Cerebellar cortex (tissue), 1 donor: ENCODE results near the gene SRSF2.
A peak's percentile ranks its signal among the peaks of the same experiment; 100 is the strongest.
"Not testable (repeated sequence)": the region's sequence is repeated elsewhere in the genome, so short reads cannot be mapped to it uniquely, and the experiment has no call there.

Source experiments
- DNase-seq: peaks from one replicate; pipeline ENCODE4 v3.0.0-alpha.2; 2015; ENCODE audit warnings: low spot score

The SRSF2 gene, protein sequence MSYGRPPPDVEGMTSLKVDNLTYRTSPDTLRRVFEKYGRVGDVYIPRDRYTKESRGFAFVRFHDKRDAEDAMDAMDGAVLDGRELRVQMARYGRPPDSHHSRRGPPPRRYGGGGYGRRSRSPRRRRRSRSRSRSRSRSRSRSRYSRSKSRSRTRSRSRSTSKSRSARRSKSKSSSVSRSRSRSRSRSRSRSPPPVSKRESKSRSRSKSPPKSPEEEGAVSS

DNA sequence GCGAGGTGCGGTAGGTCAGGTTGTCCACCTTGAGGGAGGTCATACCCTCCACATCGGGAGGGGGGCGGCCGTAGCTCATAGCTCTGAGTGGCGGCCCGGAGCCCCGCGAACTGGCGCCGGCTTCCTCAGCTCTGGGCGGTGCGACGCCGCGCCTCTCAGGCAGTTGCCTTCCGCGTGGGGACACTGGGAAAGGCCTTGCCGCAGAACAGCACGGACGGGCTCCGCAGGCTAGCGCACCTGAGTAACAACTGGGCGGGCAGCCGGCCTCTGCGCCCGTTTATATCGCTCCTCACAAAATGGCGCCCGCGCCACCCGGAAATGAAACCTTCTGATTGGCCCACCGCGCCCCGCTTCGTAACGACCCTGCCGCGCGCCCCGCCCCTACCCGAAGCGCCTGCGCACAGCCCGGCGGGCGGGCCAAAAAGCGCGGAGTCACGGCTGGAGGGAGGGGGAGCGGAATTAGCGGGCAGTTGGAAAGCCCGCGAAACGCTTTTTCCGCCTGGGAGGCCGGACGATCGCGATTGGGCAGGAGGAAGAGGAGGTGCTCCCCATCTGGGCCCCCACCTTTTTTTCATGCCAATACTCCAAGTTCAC is at the start of gene SRSF2:
SRSF2 (minus strand) TSS at position 250 of the 594 bp plus-strand sequence; CDS start at position 79, 171 bp downstream.
- DNase-seq, result peak; percentile 99

GRCh38 chr17:76784926-76785325 is 47.8 kb upstream of the SRSF2 start:
- no peak for DNase-seq

- DNase-seq, result no peak
Measured at GRCh38 chr17:76783146-76783545, 46.0 kb upstream of the SRSF2 start.

DNA sequence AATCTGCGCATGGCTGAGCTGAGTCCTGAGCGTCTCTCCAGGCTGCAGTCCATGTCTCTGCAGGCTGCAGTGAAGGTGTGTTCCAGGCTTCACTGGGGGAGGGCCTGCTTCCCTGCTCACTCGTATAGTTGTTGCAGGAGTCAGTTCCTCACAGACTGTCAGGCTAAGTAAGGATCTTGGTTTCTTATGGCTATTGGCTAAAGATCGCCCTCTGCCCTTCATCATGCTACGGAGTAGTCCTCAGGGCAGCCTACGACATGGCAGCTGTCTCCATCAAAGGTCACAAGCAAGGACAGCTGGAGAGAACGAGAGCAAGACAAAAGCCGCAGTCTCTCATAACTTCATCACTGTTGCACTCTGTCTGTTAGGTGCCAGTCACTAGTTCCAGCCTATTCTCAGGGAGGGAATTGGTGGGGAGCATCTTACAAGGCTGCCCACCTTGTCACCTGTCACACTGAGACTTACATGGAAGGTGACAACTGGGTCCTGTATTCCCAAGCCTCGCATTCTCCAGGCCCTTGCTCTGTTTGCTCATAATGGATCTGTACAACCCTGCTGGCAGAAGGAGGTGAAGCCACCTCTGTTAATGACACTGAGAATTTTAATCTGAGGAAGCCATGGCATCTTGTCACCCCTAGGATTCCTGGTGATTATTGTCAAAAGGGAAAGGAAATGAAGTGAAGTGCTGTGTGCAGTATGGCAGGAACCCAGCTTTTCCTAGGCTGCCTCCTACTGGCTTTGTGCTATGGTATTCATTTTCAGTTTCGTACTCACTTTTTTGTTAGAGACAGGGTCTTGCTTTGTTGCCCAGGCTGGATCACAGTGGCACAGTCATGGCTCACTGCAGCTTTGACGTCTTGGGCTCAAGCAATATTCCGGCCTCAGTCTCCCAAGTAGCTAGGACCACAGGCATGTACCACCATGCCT is 44.2 kb upstream of the SRSF2 start:
- peak; percentile 8 for DNase-seq

DNA sequence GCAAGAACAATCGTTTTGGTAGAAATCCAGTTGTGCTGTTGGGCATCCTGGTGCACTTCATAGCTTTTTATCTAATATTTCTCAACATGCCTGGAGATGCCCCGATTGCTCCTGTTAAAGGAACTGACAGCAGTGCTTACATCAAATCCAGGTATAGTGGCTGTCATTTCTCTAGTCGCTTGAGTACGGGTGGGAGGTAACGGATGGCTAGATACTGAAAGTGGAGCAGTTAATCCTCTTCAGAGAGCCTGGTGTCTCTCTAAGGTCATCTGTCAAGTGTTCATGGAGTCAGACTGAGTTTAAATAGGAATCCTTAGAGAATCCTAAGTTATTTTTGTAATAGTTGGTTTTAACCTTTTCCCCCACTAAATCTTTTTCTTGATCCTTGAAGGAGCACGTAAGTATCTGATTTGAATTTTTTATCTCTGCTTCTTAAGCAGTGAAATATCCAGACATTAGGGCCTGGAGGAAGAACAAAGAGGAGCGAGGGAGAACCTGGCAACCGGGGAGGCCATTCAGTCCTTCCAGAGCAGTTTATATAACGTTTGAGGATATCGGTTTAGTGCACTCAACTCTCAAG is 38.0 kb upstream of the SRSF2 start:
- no peak for DNase-seq

DNA sequence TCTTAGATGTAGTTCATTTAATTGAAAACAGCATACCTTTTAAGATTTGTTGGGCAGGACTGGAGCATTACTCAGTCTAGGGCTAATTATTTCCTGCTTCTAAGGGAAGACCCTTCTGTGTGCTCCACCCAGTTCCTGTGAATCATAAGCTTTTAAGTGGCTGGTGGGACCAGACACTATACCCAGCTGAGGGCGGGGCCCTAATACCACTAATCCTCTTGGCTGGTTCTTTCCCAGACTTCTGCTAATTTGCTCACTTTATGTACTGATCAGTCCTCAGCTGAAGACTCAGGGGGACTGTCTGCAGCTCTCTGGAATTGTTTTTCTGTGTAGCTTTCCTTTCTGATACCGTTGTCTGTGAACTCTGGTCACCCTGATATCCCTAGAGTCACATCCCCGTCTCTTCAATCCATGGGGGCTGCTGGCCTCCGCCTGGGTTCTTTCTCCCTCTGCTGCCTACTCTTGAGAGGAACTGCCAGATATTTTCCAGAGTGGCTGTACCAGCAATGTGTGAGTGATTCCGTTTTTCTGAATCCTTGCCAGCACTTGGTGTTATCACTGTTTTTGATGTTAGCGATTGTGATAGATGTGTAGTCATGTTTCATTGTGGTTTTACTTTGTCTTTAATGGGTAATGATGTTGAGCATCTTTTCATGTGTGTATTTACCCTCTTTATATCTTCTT is 35.9 kb upstream of the SRSF2 start:
- no peak for DNase-seq

DNA sequence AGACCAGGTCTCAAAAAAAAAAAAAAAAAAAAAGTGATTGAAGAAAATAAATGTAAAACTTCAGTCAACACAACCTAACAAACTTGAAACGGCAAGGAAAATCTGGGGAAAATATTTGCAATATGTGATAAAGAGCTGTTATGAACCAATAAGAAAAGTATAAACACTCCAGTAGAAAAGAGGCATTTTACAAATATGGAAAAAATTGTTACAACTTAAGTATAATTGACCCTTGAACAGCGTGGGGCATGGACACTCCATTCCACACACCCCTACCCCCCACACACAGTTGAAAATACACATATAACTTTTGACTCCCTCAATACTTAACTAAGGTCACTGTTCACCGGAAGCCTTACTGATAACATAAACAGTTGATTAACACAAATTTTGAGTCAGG is 21.4 kb upstream of the SRSF2 start:
- no peak for DNase-seq

- DNase-seq, result no peak
Measured at GRCh38 chr17:76757256-76757655, 20.1 kb upstream of the SRSF2 start.

- no peak for DNase-seq
Measured at GRCh38 chr17:76755285-76755684, 18.2 kb upstream of the SRSF2 start.

- DNase-seq, result no peak
Measured at GRCh38 chr17:76753061-76753961, 16.2 kb upstream of the SRSF2 start.

- no peak for DNase-seq
Measured at GRCh38 chr17:76752006-76752405, 14.9 kb upstream of the SRSF2 start.

GRCh38 chr17:76751416-76751993 is 14.4 kb upstream of the SRSF2 start:
- no peak for DNase-seq

DNA sequence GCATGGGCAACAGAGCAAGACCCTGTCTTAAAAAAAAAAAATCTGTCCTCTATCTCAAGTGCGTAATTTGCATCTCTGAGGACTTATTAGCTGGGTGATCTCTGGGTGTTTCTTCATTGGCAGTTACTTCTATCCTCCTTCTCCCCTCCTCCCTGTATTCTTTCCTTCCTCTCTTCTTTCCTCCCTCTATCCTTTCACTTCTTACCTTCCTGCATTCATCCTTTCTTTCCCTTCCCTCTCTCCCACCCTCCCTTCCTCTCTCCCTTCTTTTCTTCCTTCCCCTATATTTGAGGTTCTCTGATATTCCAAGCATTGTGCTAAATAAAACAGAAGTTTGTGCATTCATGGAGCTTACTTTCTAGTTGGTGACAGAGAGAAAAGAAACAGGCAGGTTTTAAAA is 11.5 kb upstream of the SRSF2 start:
- DNase-seq, result no peak

- DNase-seq, result no peak
Measured at GRCh38 chr17:76747716-76748363, 10.7 kb upstream of the SRSF2 start.

- DNase-seq, result not testable (repeated sequence)
Measured at GRCh38 chr17:76745785-76746184, 8.7 kb upstream of the SRSF2 start.

DNA sequence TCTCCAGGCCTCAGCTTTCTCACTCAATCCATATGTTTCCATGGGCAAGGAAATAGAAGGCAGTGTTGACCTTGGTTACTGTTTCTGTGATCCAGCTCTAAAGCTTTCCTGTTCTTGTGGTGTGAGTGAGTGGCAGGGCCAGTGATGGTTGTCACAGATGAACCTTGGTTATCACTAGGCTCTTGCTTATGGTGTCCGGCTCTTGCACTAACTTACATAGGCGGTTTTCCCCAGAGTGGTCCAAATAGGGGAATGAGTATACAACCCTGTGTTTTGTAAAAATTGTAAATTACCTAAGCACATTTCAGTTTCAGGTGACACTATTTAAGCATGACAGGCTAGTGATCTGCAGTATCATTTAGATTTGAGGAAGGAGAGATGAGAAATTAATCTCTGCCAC is 7.6 kb upstream of the SRSF2 start:
- no peak for DNase-seq

- DNase-seq, result no peak
Measured at GRCh38 chr17:76742958-76743357, 5.8 kb upstream of the SRSF2 start.

- no peak for DNase-seq
Measured at GRCh38 chr17:76740329-76741118, 3.4 kb upstream of the SRSF2 start.

GRCh38 chr17:76739568-76740115 is 2.5 kb upstream of the SRSF2 start:
- not testable (repeated sequence) for DNase-seq
